GOT3 (cell line): ENCODE measurements around the gene UBQLN1.
A peak's percentile ranks its signal among the peaks of the same experiment; 100 is the strongest.
"Not testable (repeated sequence)": the region's sequence is repeated elsewhere in the genome, so short reads cannot be mapped to it uniquely, and the experiment has no call there.

Experiments
- DNase-seq: peaks from one replicate; lab custom pipeline; 2025; ENCODE audit warnings: mixed read lengths; lab: John Stamatoyannopoulos, UW

The UBQLN1 gene

GRCh38 chr9:83707768-83708514, at the start of gene UBQLN1:
UBQLN1 (minus strand) TSS chr9:83707958; CDS start chr9:83707679, 279 bp downstream.
- DNase-seq, result peak; percentile 67

- no peak for DNase-seq
Observed at GRCh38 chr9:83754383-83754977, 46.7 kb upstream of the UBQLN1 start.

DNA sequence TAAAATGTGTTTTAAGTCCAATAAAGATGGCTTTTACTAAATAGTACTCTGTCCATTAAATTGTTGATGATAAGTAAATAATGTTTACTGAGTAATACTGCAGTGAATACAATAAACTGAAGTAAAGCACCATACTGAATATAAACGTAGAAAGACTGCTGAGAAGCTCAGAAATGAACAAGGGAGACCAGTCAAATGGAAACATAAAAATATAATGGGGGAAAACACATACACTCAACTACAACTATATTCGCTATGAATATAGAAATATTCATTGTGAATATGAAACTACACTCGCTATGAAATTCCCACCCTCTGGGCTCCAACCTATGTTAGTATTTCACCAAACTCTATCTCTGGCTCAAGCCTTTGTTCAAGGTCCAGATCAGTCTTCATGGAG, 41.9 kb upstream of the UBQLN1 start:
- no peak for DNase-seq

DNA sequence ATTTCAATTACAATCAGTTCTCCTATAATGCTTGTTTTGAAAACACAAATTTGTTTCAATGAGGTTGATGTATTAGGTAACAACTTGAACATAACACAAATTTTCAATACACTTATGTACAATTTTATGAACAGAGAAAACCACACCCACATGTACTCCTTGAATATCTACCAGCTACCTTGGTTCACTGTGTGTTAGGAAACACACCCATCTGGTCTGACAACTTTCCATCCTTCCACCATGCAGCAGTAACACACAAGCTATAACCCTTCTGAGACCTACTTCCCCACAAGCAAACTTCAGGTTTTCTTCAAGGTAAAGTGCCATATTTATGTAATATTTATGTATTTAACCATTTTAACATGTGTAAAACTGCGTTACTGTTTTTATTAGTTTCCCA, 36.4 kb upstream of the UBQLN1 start:
- no peak for DNase-seq

- no peak for DNase-seq
Observed at GRCh38 chr9:83733739-83734138, 26.0 kb upstream of the UBQLN1 start.

GRCh38 chr9:83728591-83729368, 21.0 kb upstream of the UBQLN1 start:
- DNase-seq, result not testable (repeated sequence)

DNA sequence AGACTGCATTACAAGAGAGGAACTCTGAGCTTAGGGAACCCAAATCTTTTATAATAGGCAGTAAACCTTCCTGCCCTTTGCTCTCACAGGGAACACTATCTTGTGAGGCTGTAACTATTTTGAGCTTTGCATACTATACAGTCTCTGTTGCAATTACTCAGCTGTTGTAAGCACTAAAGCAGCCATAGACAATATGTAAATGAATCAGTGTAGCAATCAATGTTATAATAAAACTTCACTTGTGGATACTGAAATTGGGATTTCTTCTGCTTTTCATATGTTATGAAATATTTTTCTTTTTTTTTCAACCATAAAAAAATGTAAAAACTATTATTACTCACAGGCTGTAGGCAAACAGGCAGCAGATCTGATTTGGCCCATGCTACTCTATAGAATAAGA, 16.7 kb upstream of the UBQLN1 start:
- no peak for DNase-seq

DNA sequence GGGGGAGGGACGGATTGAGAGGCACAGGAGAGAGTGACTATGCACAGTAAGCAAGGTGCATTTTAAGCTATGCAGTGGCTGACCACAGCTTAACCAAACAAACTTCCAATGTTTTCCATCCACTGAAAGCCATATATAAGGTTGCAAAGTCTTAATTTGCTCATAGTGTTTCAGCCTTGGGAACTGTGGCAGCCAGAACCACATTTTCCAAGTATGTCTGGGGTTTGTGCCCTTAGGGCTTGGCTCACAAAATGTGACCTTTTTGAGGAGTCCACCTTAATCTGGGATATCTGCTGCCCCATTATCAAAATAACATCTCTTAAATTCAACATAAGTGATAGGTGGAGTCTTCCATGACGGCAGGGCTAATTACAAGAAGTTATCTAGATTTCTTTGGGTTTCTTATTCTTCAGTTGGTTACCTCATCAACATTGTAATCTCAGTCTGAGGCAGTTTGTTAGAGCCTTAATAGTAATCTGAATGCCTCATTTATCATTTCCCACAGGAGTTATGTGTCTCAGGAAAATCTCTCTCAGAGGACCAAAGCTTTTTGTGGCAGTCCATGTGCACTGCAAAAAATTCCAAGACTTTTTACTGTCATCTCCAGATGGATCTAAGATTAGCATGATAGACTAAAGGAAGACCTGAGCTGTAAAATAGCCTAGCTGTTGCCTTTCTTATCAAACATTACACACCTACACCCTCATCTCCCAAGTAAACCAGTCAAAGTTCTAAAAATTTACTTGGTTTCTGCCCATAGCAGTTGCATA, 15.2 kb upstream of the UBQLN1 start:
- no peak for DNase-seq

DNA sequence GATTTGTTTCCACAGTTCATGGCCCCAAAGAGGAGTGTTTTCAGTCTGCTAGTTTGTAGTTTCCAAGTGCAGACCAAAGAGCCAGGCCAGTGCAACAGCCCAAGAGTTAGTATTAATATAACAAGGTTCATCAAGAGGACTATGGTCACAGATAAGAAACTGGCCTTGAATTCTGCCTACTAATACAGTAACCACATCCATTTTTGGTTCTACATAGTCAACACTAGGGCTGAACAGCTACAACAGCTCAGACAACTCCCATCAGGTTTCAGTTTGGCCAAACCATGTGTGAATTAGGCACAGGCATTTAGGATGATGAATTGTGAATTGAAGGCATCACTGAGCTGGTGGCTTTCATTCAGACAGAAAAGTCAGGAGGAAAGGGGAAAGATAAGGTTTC, 13.8 kb upstream of the UBQLN1 start:
- DNase-seq, result no peak

DNA sequence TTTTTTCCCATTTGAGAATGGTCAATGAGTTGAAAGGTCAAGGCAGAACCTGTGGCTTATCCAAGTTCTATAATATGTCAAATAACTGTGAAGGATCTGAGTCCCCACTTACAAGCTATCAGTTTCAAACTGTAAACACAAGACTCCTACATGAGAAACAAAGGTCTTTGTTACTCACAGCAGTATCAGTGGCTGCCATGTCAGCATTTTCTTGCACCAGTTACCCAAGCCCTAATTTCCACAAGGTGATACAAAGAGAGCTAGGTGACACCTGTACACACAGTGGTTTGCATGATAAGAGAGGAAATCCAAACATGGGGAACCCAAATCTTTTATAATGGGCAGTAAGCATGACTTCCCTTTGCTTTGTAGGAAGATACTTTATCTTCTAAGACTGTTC, 8.0 kb upstream of the UBQLN1 start:
- no peak for DNase-seq

GRCh38 chr9:83715221-83715620, 7.5 kb upstream of the UBQLN1 start:
- DNase-seq, result no peak

GRCh38 chr9:83714329-83714728, 6.6 kb upstream of the UBQLN1 start:
- no peak for DNase-seq

DNA sequence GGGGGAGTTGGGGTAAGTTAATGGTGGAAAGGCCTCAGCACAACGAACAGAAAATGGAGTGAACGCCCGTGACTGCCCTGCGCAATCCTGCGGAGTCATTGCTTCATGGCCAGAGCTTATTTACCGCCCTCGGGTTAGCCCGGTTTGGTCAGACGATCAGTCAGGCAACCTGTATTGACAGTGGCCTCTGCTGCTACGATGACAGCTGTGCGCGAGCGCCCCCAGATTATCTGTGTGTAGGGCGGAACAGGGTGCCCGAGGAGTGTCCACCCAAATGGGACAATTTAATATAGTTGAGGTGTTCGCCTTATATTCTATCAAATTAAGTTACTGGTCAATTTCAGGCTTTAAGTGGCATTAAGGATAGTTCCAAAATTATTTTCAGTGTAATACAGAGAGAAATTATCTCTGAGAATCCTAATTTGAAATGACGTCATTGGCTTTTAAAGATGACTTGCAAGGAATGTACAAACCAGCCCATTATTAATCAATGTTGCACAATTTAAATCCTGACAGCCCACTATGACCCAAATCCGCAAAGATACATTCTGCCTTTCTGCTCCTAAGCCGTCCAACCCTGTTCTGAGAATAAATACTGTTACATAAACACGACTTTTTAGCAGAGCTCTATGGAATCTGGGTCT, 879 bp upstream of the UBQLN1 start:
- no peak for DNase-seq

GRCh38 chr9:83707518-83707767, 315 bp downstream of the UBQLN1 start:
- peak; percentile 67 for DNase-seq

DNA sequence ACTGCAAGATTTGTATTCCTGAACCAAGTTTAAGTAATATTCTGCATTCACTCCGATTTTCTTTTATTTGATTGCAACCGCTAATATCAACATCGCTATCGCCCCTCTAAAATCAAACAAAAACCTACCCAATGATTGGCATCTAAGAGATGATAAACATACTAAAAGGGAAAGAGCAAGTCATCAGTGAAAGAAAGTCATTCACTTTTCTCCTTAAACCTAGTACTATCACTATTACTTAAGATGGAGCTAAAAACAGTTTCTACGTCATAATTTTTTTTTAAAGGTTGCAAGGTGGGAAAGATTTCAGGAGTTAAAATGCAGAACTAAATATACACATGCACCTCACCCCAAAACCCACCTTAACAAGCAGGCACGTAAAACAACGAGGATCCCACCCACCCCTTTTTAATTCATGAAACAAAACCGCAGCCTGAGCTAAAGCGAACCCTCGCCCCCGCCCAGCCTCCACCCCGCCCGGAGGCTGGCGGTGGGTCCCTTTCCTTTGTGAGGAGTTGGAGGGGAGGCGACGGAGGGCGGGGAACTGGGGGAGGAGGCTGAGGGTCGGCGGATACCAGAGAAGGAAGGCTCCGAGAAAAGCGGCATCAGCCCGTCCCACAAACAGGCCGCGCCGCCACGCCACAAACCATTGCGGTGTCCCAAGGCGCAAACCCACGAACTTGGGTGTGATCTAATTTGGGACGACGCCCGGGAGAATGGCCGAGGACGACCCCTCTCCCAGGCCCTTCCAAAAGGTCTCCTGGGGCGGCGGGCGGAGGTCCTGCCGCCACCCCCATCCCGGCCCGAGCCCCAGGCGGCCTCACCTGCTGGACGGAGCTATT, 861 bp downstream of the UBQLN1 start:
- no peak for DNase-seq

GRCh38 chr9:83705219-83705651, 2.5 kb downstream of the UBQLN1 start:
- not testable (repeated sequence) for DNase-seq

- DNase-seq, result no peak
Observed at GRCh38 chr9:83701769-83702168, 6.0 kb downstream of the UBQLN1 start.

GRCh38 chr9:83701286-83701685, 6.5 kb downstream of the UBQLN1 start:
- no peak for DNase-seq

- no peak for DNase-seq
Observed at GRCh38 chr9:83699615-83700014, 8.1 kb downstream of the UBQLN1 start.

DNA sequence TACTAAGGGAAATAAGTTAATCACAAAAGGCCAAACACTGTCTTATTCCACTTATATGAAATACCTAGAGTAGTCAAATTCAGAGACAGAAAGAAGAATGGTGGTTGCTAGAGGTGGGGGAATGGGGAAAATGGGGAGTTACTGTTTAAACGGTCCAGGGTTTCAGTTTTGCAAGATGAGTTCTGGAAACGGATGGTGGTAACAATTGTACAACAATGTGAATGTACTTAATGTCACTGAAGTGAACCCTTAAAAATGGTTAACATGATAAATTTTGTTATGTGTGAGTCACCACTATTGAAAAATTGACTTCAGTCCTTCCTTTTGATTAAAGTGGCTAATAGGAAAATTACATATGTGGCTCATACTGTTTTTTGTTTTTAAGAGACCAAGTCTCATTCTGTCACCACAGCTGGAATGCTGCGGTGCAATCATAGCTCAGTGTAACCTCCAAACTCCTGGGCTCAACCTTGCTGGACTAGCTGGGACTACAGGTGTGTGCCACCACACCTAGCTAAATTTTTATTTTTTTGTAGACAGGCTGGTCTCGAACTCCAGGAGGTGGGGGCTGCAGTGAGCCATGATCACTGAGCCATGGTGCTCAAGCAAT, 8.7 kb downstream of the UBQLN1 start:
- DNase-seq, result no peak

DNA sequence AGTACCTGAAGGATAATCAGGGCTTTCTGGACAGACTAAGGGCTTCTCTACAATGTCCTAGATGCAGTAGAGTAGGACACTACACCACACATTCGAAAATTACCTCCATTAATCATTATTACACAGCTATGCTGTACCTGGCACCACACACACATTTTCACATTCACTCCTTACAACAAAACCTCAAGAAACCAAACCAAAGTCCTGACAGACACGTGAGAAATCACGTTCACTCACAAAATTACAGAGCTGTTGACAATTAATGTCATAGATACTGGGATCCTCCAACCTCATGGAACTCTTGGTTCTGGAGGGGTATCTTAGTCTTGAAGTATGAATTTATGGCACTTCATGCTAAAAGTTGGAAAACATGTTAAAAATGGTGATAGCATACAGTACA, 16.3 kb downstream of the UBQLN1 start:
- DNase-seq, result no peak
